ENCODE data around the gene TCF12.

The TCF12 gene

DNA sequence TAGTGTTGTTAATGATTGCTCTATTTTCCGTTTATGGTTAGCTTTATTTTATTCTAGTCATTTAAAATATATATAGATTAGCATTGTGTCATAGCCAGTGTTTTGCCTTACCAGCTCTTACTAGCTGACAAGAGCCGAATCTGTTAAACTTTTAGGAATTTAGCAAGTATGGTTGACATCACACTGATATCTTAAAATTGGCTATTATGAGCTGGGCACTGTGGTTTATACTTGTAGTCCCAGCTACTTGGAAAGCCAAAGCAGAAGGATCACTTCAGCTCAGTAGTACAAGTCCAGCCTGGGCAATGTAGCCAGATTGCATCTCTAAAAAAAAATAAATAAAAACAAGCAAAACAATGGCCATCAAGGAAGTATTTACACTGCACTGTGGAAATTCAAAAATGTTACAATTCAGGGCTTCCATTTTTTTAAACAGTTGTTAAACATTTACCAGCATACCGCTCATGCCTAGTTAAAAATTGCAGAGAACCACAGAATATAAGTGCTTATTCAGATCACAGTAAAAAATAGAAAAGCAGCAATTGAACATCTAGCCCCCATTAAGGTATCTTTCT, 249.5 kb downstream of the TCF12 start:
- Histone ChIP-seq H3K27ac (ENCODE audit: low read length) (no peak overlapping the region), H3K9ac (ENCODE audit: low read length) (no peak overlapping the region), H3K36me3 (ENCODE audit: control insufficient read depth, low read depth, low read length) (peaks cover 9% of the 10 kb centered on the region), H3K9me3 (ENCODE audit: control insufficient read depth, low read depth, low read length) (no peaks in the 10 kb centered on the region), H3K4me3 (ENCODE audit: low read length) (no peak overlapping the region), H3K27me3 (ENCODE audit: control insufficient read depth, insufficient read depth, low read length) (no peaks in the 10 kb centered on the region), H3K4me1 (ENCODE audit: control insufficient read depth, low read depth, low read length) (no peaks in the 10 kb centered on the region)

DNA sequence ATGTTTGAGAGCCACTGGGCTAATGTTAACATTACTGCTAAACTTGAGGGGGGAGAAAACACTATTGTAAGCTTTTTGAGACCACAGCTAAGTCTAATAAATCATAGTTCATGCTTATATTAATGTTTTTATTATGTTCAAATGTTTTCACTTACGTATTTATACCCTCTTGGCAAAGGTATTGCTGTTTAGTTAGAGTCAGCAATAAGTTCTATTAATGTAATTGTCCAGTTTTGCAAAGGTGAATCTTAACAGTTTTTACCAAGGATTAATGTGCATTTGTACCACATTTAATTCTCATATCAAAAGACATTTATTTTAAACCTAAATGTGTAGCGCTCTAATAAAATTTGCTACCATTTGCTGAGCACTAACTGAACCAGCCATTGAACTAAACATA, 251.2 kb downstream of the TCF12 start:
- H3K27ac ChIP-seq (ENCODE audit: low read length) = no peak overlapping the region
- no peaks in the 10 kb centered on the region for H3K27me3 ChIP-seq (ENCODE audit: control insufficient read depth, insufficient read depth, low read length)
- H3K36me3 ChIP-seq (ENCODE audit: control insufficient read depth, low read depth, low read length) = peaks cover 9% of the 10 kb centered on the region
- H3K9ac ChIP-seq (ENCODE audit: low read length) = no peak overlapping the region
- no peak overlapping the region for H3K4me3 ChIP-seq (ENCODE audit: low read length)
- H3K9me3 ChIP-seq (ENCODE audit: control insufficient read depth, low read depth, low read length) = no peaks in the 10 kb centered on the region
- no peaks in the 10 kb centered on the region for H3K4me1 ChIP-seq (ENCODE audit: control insufficient read depth, low read depth, low read length)

DNA sequence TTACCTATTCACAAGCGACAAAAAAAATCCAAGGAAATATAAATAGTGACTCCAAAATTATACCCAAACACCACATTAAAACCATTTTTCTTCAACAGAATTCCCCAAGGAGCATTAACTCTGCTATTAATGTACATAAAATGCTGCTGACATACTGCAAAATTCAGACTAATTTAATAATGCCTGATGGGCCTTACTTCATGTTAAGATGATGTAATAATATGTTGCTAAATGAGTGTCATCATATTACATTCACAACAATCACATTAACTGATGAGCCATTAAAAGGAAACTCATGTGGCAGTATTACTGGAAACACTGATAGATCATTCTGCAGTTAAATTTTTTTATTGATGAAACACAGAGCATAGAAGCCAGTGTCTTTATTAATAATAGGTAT, 253.0 kb downstream of the TCF12 start:
- H3K36me3 ChIP-seq (ENCODE audit: control insufficient read depth, low read depth, low read length) = peaks cover 9% of the 10 kb centered on the region
- no peak overlapping the region for H3K9ac ChIP-seq (ENCODE audit: low read length)

DNA sequence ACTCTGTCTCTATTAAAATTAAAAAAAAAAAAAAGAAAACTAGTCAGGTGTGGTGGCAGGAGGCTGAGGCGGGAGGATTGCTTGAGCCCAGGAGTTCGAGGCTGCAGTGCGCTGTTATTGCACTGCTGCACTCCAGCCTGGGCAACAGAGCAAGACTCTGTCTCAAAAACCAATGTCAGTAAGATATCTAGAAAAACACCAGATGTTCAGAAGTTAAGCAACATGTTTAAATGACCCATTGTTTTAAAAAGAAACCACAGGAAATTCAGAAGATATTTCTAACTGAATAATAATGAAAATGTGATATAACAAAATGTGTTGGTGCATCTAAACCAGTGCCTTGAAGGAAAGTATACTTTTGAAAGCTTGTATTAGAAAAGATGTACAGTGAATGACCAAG, 254.5 kb downstream of the TCF12 start:
- Histone ChIP-seq H3K4me1 (ENCODE audit: control insufficient read depth, low read depth, low read length) (no peaks in the 10 kb centered on the region), H3K36me3 (ENCODE audit: control insufficient read depth, low read depth, low read length) (peaks cover 2% of the 10 kb centered on the region), H3K4me3 (ENCODE audit: low read length) (no peak overlapping the region), H3K9me3 (ENCODE audit: control insufficient read depth, low read depth, low read length) (no peaks in the 10 kb centered on the region), H3K27ac (ENCODE audit: low read length) (no peak overlapping the region), H3K27me3 (ENCODE audit: control insufficient read depth, insufficient read depth, low read length) (no peaks in the 10 kb centered on the region), H3K9ac (ENCODE audit: low read length) (no peak overlapping the region)

More for the DNA sequence above, 253.0 kb downstream of the TCF12 start:
- no peaks in the 10 kb centered on the region for H3K4me1 ChIP-seq (ENCODE audit: control insufficient read depth, low read depth, low read length)
- no peaks in the 10 kb centered on the region for H3K27me3 ChIP-seq (ENCODE audit: control insufficient read depth, insufficient read depth, low read length)
- H3K27ac ChIP-seq (ENCODE audit: low read length) = no peak overlapping the region
- H3K4me3 ChIP-seq (ENCODE audit: low read length) = no peak overlapping the region
- H3K9me3 ChIP-seq (ENCODE audit: control insufficient read depth, low read depth, low read length) = no peaks in the 10 kb centered on the region

DNA sequence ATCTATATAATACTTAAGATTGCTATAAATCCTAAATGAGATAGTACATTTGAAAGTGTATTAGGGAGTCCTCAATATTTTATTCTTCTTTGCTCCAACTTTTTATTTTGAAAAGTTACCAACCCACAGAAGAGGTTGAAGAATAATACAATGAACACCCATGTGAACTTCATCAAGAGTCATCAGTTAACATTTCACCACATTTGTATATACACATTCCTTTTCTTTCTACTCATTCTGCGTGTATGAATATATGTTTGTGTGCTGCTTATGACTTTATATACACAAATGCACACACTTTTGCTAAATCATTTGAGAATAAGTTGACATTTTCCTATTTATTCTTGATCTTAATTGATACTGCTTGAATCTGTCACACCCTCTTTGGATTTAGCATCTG, 264.6 kb downstream of the TCF12 start:
- Histone ChIP-seq H3K36me3 (ENCODE audit: control insufficient read depth, low read depth, low read length) (no peaks in the 10 kb centered on the region), H3K27me3 (ENCODE audit: control insufficient read depth, insufficient read depth, low read length) (no peaks in the 10 kb centered on the region), H3K9ac (ENCODE audit: low read length) (no peak overlapping the region), H3K27ac (ENCODE audit: low read length) (no peak overlapping the region), H3K4me3 (ENCODE audit: low read length) (no peak overlapping the region), H3K9me3 (ENCODE audit: control insufficient read depth, low read depth, low read length) (no peaks in the 10 kb centered on the region), H3K4me1 (ENCODE audit: control insufficient read depth, low read depth, low read length) (no peaks in the 10 kb centered on the region)

DNA sequence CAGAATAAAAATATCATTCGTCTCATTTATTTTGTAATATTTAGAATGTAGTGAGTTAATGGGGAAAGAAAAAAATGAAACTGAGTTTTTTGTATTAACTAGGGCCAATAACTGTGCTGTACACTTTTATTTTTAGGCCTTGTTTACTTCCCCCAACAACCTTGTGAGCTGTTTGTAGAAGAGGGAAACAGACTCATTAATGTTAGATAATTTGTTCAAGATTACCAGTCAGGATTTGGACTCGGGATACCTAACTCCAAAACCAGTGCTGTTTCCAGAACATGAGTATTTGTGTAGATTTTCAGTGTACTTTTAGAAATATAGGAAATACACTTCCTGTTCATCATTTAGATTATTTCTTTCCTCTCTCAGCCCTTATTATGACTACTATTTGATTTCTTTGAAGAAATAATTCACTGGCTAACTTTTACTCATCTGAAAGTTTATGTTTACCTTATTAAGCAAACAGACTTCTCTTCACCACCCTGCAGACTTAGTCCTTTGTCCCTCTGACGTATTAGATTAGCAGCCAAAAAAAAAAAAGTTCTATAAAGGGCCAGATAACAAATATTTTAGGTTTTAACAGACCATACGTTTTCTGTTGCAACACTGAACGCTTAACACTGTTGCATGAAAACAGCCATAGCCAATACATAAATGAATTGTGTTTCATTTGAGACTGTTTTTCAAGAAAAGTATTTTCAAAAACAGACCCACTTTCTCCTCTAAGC, 265.3 kb downstream of the TCF12 start:
- H3K36me3 ChIP-seq (ENCODE audit: control insufficient read depth, low read depth, low read length) = no peaks in the 10 kb centered on the region
- no peaks in the 10 kb centered on the region for H3K4me1 ChIP-seq (ENCODE audit: control insufficient read depth, low read depth, low read length)
- H3K27me3 ChIP-seq (ENCODE audit: control insufficient read depth, insufficient read depth, low read length) = no peaks in the 10 kb centered on the region
- H3K9ac ChIP-seq (ENCODE audit: low read length) = no peak overlapping the region
- no peaks in the 10 kb centered on the region for H3K9me3 ChIP-seq (ENCODE audit: control insufficient read depth, low read depth, low read length)
- H3K4me3 ChIP-seq (ENCODE audit: low read length) = no peak overlapping the region
- no peak overlapping the region for H3K27ac ChIP-seq (ENCODE audit: low read length)

DNA sequence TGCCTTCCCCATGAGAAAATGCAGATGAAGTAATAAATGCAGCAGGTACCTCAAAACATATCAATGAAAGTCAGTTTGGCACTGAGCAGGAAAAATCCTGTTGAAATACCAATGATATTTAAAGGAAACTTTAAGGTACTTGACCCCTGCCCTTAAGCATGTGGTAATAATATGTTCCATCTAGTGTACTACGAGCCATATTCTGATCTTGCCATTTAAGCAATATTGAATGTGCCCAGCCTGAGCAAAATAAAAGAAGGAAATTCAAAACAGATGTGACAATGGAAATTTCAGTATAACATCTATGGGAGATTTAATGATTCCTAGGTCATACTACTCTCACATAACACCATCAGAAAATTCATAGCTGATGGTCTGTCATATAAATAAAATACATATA, 266.1 kb downstream of the TCF12 start:
- Histone ChIP-seq H3K4me1 (ENCODE audit: control insufficient read depth, low read depth, low read length) (no peaks in the 10 kb centered on the region), H3K27ac (ENCODE audit: low read length) (no peak overlapping the region), H3K4me3 (ENCODE audit: low read length) (no peak overlapping the region), H3K27me3 (ENCODE audit: control insufficient read depth, insufficient read depth, low read length) (no peaks in the 10 kb centered on the region), H3K9me3 (ENCODE audit: control insufficient read depth, low read depth, low read length) (no peaks in the 10 kb centered on the region), H3K9ac (ENCODE audit: low read length) (no peak overlapping the region), H3K36me3 (ENCODE audit: control insufficient read depth, low read depth, low read length) (no peaks in the 10 kb centered on the region)

DNA sequence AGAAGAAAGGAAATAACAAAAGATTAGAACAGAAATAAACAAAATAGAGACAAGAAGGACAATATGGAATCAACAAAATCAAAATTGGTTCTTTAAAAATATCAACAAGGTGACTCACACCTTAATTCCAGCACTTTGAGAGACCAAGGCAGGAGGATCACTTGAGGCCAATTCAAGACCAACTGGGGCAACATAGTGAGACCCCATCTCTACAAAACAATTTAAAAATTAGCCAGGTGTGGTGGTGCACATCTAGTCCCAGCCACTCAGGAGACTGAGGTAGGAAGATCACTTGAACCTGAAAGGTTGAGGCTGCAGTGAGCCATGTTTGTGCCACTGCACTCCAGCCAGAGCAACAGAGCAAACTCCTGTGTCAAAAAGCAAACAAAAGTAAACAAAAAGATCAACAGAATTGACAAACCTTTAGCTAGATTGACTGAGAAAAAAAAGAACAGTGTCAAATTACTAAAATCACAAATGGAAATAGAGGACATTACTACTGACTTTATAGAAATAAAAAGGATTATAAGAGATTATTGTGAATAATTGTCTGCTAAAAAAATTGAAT, 267.1 kb downstream of the TCF12 start:
- Histone ChIP-seq H3K36me3 (ENCODE audit: control insufficient read depth, low read depth, low read length) (no peaks in the 10 kb centered on the region), H3K4me1 (ENCODE audit: control insufficient read depth, low read depth, low read length) (no peaks in the 10 kb centered on the region), H3K27ac (ENCODE audit: low read length) (no peak overlapping the region), H3K9me3 (ENCODE audit: control insufficient read depth, low read depth, low read length) (no peaks in the 10 kb centered on the region), H3K9ac (ENCODE audit: low read length) (no peak overlapping the region), H3K4me3 (ENCODE audit: low read length) (no peak overlapping the region), H3K27me3 (ENCODE audit: control insufficient read depth, insufficient read depth, low read length) (no peaks in the 10 kb centered on the region)

DNA sequence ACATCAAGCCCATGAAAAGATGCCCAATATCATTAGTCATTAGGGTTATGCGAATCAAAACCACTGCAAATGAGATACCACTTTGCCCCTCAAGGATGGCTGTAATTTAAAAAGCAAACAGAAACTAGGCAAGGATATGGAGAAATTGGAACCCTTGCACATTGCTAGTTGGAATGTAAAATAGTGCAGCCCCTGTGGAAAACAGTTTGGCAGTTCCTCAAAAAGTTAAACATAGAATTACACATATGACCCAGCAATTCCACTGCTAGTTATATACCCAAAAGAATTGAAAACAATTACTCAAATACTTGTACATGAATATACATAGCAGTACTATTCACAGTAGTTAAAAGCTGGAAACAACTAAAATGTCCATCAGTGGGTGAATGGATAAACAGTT, 271.0 kb downstream of the TCF12 start:
- Histone ChIP-seq H3K27ac (ENCODE audit: low read length) (no peak overlapping the region), H3K4me3 (ENCODE audit: low read length) (no peak overlapping the region), H3K9ac (ENCODE audit: low read length) (no peak overlapping the region), H3K27me3 (ENCODE audit: control insufficient read depth, insufficient read depth, low read length) (no peaks in the 10 kb centered on the region), H3K4me1 (ENCODE audit: control insufficient read depth, low read depth, low read length) (no peaks in the 10 kb centered on the region), H3K36me3 (ENCODE audit: control insufficient read depth, low read depth, low read length) (peaks cover 4% of the 10 kb centered on the region), H3K9me3 (ENCODE audit: control insufficient read depth, low read depth, low read length) (no peaks in the 10 kb centered on the region)

DNA sequence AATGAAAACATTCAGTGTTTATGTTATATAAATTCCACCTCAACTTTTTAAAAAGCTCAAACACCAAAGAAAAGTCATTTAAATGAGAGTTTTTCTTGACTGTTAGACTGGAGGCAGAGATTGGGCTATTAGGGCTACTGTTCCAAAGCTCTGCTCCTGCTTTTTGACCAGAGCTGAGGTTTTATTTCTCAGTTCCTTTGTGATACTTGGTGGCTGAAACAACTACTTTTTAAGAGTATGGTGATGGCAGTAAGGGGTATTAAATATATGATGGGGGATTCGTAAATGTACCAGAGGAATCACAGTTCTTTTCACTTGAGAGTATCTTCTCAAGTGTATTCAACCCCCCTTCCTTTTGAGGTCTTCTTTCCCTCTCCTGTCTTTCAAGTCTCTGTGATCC, 271.8 kb downstream of the TCF12 start:
- H3K9me3 ChIP-seq (ENCODE audit: control insufficient read depth, low read depth, low read length) = no peaks in the 10 kb centered on the region
- H3K4me3 ChIP-seq (ENCODE audit: low read length) = no peak overlapping the region
- no peak overlapping the region for H3K9ac ChIP-seq (ENCODE audit: low read length)
- H3K4me1 ChIP-seq (ENCODE audit: control insufficient read depth, low read depth, low read length) = no peaks in the 10 kb centered on the region
- no peaks in the 10 kb centered on the region for H3K27me3 ChIP-seq (ENCODE audit: control insufficient read depth, insufficient read depth, low read length)
- peaks cover 4% of the 10 kb centered on the region for H3K36me3 ChIP-seq (ENCODE audit: control insufficient read depth, low read depth, low read length)
- H3K27ac ChIP-seq (ENCODE audit: low read length) = no peak overlapping the region

DNA sequence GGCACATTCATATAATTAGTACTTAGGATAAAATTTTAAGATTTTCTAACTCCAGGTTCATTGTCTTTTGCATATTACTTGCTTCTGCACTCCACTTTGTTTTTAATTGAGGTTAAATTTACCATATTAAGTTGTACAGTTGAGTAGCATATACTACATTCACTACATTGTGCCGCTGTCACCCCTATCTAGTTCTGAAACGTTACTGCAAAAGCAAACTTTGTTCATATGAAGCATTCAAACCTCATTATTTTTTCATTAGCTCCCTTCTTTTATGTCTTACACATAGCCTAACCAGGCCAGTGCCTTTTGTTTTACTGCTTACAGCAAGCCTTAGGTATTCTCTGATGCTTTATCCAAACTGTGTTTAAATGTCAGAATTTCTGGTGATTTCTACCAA, 274.7 kb downstream of the TCF12 start:
- H3K27me3 ChIP-seq (ENCODE audit: control insufficient read depth, insufficient read depth, low read length) = no peaks in the 10 kb centered on the region
- no peak overlapping the region for H3K27ac ChIP-seq (ENCODE audit: low read length)
- H3K9ac ChIP-seq (ENCODE audit: low read length) = no peak overlapping the region
- no peaks in the 10 kb centered on the region for H3K9me3 ChIP-seq (ENCODE audit: control insufficient read depth, low read depth, low read length)
- H3K4me1 ChIP-seq (ENCODE audit: control insufficient read depth, low read depth, low read length) = peaks cover 15% of the 10 kb centered on the region
- no peak overlapping the region for H3K4me3 ChIP-seq (ENCODE audit: low read length)
- H3K36me3 ChIP-seq (ENCODE audit: control insufficient read depth, low read depth, low read length) = peaks cover 4% of the 10 kb centered on the region

DNA sequence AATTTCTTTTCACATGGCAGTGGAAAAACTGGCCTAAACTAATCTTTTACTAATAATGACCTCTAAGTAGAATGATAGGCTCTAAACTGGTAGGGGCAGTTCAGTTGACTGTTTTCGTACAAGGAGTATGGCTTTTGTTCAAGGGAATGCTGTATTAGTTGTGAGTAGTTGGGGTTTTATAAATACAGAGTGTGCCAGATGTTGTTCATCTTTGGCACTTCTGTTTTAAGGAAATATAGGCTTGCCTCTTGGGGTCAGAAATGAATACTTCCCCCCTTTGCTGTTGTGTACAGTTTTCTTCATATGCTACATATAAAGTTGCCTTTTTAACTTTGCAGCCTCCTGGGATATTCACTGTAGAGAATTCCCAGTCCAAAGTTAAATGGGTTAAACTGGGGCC, 276.9 kb downstream of the TCF12 start:
- H3K9me3 ChIP-seq (ENCODE audit: control insufficient read depth, low read depth, low read length) = no peaks in the 10 kb centered on the region
- peaks cover 29% of the 10 kb centered on the region for H3K4me1 ChIP-seq (ENCODE audit: control insufficient read depth, low read depth, low read length)
- H3K27me3 ChIP-seq (ENCODE audit: control insufficient read depth, insufficient read depth, low read length) = no peaks in the 10 kb centered on the region
- H3K4me3 ChIP-seq (ENCODE audit: low read length) = no peak overlapping the region
- peaks cover 4% of the 10 kb centered on the region for H3K36me3 ChIP-seq (ENCODE audit: control insufficient read depth, low read depth, low read length)
- no peak overlapping the region for H3K9ac ChIP-seq (ENCODE audit: low read length)
- no peak overlapping the region for H3K27ac ChIP-seq (ENCODE audit: low read length)

Measured in iPS-18a (cell line).